GM18520 (cell line): ENCODE measurements around the gene MLF2.

Experiments
- ATAC-seq: cut with Tn5 transposase; IDR thresholded peaks from one replicate; pipeline ENCODE4 v1.9.1; 2021; ENCODE audit not compliant: unreplicated experiment

The MLF2 gene

GRCh38 chr12:6778574-6779550 is 25.9 kb upstream of the MLF2 start:
- ATAC-seq = peak; percentile 70

- ATAC-seq = no peak
Observed at GRCh38 chr12:6778217-6778573, 25.3 kb upstream of the MLF2 start.

- ATAC-seq = no peak
Observed at GRCh38 chr12:6777386-6777785, 24.4 kb upstream of the MLF2 start.

GRCh38 chr12:6775185-6776174 is 22.5 kb upstream of the MLF2 start:
- ATAC-seq = no peak

GRCh38 chr12:6774499-6775062 is 21.6 kb upstream of the MLF2 start:
- no peak for ATAC-seq

GRCh38 chr12:6773590-6774351 is 20.8 kb upstream of the MLF2 start:
- no peak for ATAC-seq

- no peak for ATAC-seq
Observed at GRCh38 chr12:6772726-6773589, 20.0 kb upstream of the MLF2 start.

GRCh38 chr12:6772331-6772695 is 19.4 kb upstream of the MLF2 start, which contains the start of gene LAG3:
TSS of gene LAG3 (plus strand) at chr12:6772520. CDS start at chr12:6772853, 333 bp downstream.
- no peak for ATAC-seq

- ATAC-seq = no peak
Observed at GRCh38 chr12:6771509-6772330, 18.8 kb upstream of the MLF2 start.

- no peak for ATAC-seq
Observed at GRCh38 chr12:6771091-6771495, 18.2 kb upstream of the MLF2 start.

- no peak for ATAC-seq
Observed at GRCh38 chr12:6770600-6770999, 17.7 kb upstream of the MLF2 start.

- ATAC-seq = no peak
Observed at GRCh38 chr12:6770094-6770493, 17.2 kb upstream of the MLF2 start.

GRCh38 chr12:6769666-6770065 is 16.7 kb upstream of the MLF2 start:
- ATAC-seq = no peak

GRCh38 chr12:6768990-6769389 is 16.0 kb upstream of the MLF2 start:
- ATAC-seq = no peak

- no peak for ATAC-seq
Observed at GRCh38 chr12:6768437-6768914, 15.5 kb upstream of the MLF2 start.

- ATAC-seq = no peak
Observed at GRCh38 chr12:6767353-6768319, 14.7 kb upstream of the MLF2 start.

GRCh38 chr12:6766651-6767349 is 13.9 kb upstream of the MLF2 start:
- peak; percentile 39 for ATAC-seq
